B cell (primary cell): Measurements from ENCODE around the gene ALOXE3. TPM values are rescaled to one million over a fixed set of nuclear protein-coding genes. Genes with fewer than 3 reads are reported as not detected.

Experiments used
- ATAC-seq: fragments of 200-7000 bp; cut with Tn5 transposase; one replicate; pipeline ENCODE4 v1.10.0; 2021; ENCODE audit warnings: low read depth, mild to moderate bottlenecking, moderate number of reproducible peaks, moderate library complexity
- CTCF ChIA-PET: fragments of 350-600 bp; sonication (Branson Sonifier 250); formaldehyde crosslinking; loops from one replicate; lab custom pipeline; 2021; ENCODE audit warnings: antibody characterized with exemption, inconsistent platforms; lab: Charles Lee
- POLR2A ChIA-PET: fragments of 350-600 bp; sonication (Branson Sonifier 250); formaldehyde crosslinking; loops from one replicate; lab custom pipeline; 2021; ENCODE audit warnings: antibody characterized with exemption; lab: Charles Lee
- DNase-seq: peaks from one replicate; pipeline ENCODE4 v3.0.0; 2013
- H2AFZ ChIP-seq: 2 replicates; pipeline ENCODE4 v1.6.1; 2012; ENCODE audit warnings: mild to moderate bottlenecking, low read depth, low read length; ENCODE audit not compliant: insufficient read depth, poor library complexity, severe bottlenecking
- H3K27ac ChIP-seq, 2 donors: 1 replicate in 1 of 2; 2 replicates in 1 of 2; pipeline ENCODE4 v1.5.1; 2012 to 2013; ENCODE audit warnings: low read length in 2 of 2, mild to moderate bottlenecking in 2 of 2, moderate library complexity in 1 of 2
- H3K27me3 ChIP-seq, 4 experiments: fragments of 200-600 bp in 1 of 4; sonication (generic) in 1 of 4; replicated peaks in 1 of 4; 1 replicate in 2 of 4; 2 replicates in 2 of 4; pipeline versions ENCODE4 v1.6.1 to v1.7.0; 2013 to 2016; ENCODE audit warnings: low read length in 3 of 4, mild to moderate bottlenecking in 2 of 4, mixed read lengths in 1 of 4, moderate library complexity in 1 of 4; ENCODE audit not compliant: insufficient read depth in 4 of 4, control insufficient read depth in 3 of 4; ENCODE audit errors: control extremely low read depth in 1 of 4
- H3K36me3 ChIP-seq, 2 experiments: replicated peaks in 1 of 2; 1 replicate in 1 of 2; 2 replicates in 1 of 2; pipeline versions ENCODE4 v1.6.1 to v1.7.1; 2013; ENCODE audit warnings: low read length in 1 of 2; ENCODE audit not compliant: insufficient read depth in 2 of 2, control insufficient read depth in 1 of 2; ENCODE audit errors: control extremely low read depth in 1 of 2, extremely low read depth in 1 of 2
- H3K4me1 ChIP-seq, 2 donors: fragments of 200-600 bp in 1 of 2; sonication (generic) in 1 of 2; 1 replicate in 1 of 2; 2 replicates in 1 of 2; pipeline versions ENCODE4 v1.5.1 to v1.6.1; 2013 to 2017; ENCODE audit warnings: low read length in 2 of 2; ENCODE audit not compliant: control insufficient read depth in 2 of 2, insufficient read depth in 2 of 2
- H3K4me2 ChIP-seq: replicated peaks from 2 replicates; pipeline ENCODE3; 2012; ENCODE audit warnings: mild to moderate bottlenecking, low read depth, low read length; ENCODE audit not compliant: poor library complexity, severe bottlenecking
- H3K4me3 ChIP-seq, 5 experiments: fragments of 200-600 bp in 1 of 5; sonication (generic) in 1 of 5; 1 replicate in 3 of 5; 2 replicates in 2 of 5; pipeline versions ENCODE4 v1.5.1 to v1.7.0; 2011 to 2016; ENCODE audit warnings: low read length in 4 of 5, mild to moderate bottlenecking in 4 of 5, low read depth in 2 of 5, control low read depth in 1 of 5, moderate library complexity in 1 of 5; ENCODE audit not compliant: insufficient read depth in 1 of 5; ENCODE audit errors: control extremely low read depth in 1 of 5, extremely low read depth in 1 of 5
- H3K79me2 ChIP-seq: fragments of 200-600 bp; sonication (generic); one replicate; pipeline ENCODE4 v1.6.0; 2016; ENCODE audit warnings: low read length; ENCODE audit not compliant: control insufficient read depth, insufficient read depth
- H3K9ac ChIP-seq: fragments of 200-600 bp; sonication (generic); 2 replicates; pipeline ENCODE4 v1.6.1; 2017; ENCODE audit warnings: mild to moderate bottlenecking, low read length, moderate library complexity
- H3K9me3 ChIP-seq, 3 donors: one replicate each; pipeline versions ENCODE4 v1.6.1 to v1.7.1; 2013; ENCODE audit warnings: low read length in 2 of 3; ENCODE audit not compliant: control insufficient read depth in 2 of 3, insufficient read depth in 1 of 3; ENCODE audit errors: control extremely low read depth in 1 of 3
- H4K20me1 ChIP-seq: 2 replicates; pipeline ENCODE4 v1.6.0; 2012; ENCODE audit warnings: mild to moderate bottlenecking, low read length; ENCODE audit not compliant: insufficient read depth, control insufficient read depth, poor library complexity, severe bottlenecking
- H3K27ac Mint-ChIP-seq: one replicate; pipeline ENCODE4 v1.8.0; 2021; ENCODE audit warnings: mixed read lengths
- H3K27me3 Mint-ChIP-seq: one replicate; pipeline ENCODE4 v1.8.0; 2021; ENCODE audit warnings: mixed read lengths
- H3K4me1 Mint-ChIP-seq: one replicate; pipeline ENCODE4 v1.8.0; 2021; ENCODE audit warnings: mixed read lengths
- H3K4me3 Mint-ChIP-seq: one replicate; pipeline ENCODE4 v1.8.0; 2021; ENCODE audit warnings: mixed read lengths
- H3K9me3 Mint-ChIP-seq: one replicate; pipeline ENCODE4 v1.8.0; 2022; ENCODE audit warnings: mixed read lengths; ENCODE audit not compliant: insufficient read depth
- CTCF ChIP-seq: fragments of 200-600 bp; IDR thresholded peaks from one replicate; pipeline ENCODE4 v1.8.0; 2022; ENCODE audit warnings: antibody characterized with exemption, mild to moderate bottlenecking
- EZH2 ChIP-seq: IDR thresholded peaks from 2 replicates; pipeline ENCODE4 v1.6.1; 2012; ENCODE audit warnings: borderline replicate concordance, low read depth, mild to moderate bottlenecking, moderate library complexity, low read length; ENCODE audit not compliant: insufficient read depth, poor library complexity, severe bottlenecking
- WGBS: methylation state at CpG from one replicate; pipeline ENCODE4 v1.1.5; 2013; ENCODE audit warnings: missing lambda C conversion rate; ENCODE audit not compliant: insufficient coverage; 5-methylcytosine and 5-hydroxymethylcytosine counted together
- intact Hi-C: fragments of 100-400 bp; cut with micrococcal nuclease; formaldehyde crosslinking; loops from one replicate; pipeline ENCODE4 v1.10.0; 2022
- polyA plus RNA-seq: library from polyadenylated mRNA; depleted of rRNA; stranded (reverse); fragments of >200 nt; gene quantifications from 2 replicates; pipeline ENCODE4 v1.2.3, GENCODE V29; 2012
- total RNA-seq, 2 donors: library from RNA; stranded (reverse); fragments of 120-200 nt in 1 of 2; gene quantifications; 1 replicate in 1 of 2; 2 replicates in 1 of 2; pipeline versions ENCODE4 v1.2.3 to v1.2.4, GENCODE V29; 2013 to 2022

ALOXE3 gene
- total and polyA plus RNA-seq, 2 donors (not counting 1 experiment from before 2014, with no cell fraction given), result 0.04 TPM; not detected in 1

GRCh38 chr17:8149419-8150193 lies 31.3 kb upstream of the ALOXE3 start:
- peaks cover 42% of the 10 kb centered on the region for H3K4me1 Mint-ChIP-seq
- H3K9me3 ChIP-seq, result peaks cover 0 to 6% (median 0%) of the 10 kb centered on the region in 3 donors
- no peaks in the 10 kb centered on the region for H3K27me3 ChIP-seq
- no peak overlapping the region for H3K27ac ChIP-seq
- H3K79me2 ChIP-seq, result peaks cover 53% of the 10 kb centered on the region
- peak overlapping the region; percentile 98 for H3K4me2 ChIP-seq
- ATAC-seq (no peak), DNase-seq (peak; percentile 44)
- ChIA-PET CTCF (interaction anchor here (1.4 to 2.7 kb wide), 6 partner anchors 9 to 89 kb away, joined by 3 to 19 read pairs (median 8); partner anchors contain the start of gene ALOXE3), POLR2A (interaction anchor here (0.5 to 5.6 kb wide), 4 partner anchors 10 to 63 kb away, joined by 5 to 36 read pairs (median 8); partner anchors contain the start of gene VAMP2)
- peaks cover 0 to 52% of the 10 kb centered on the region in 2 experiments for H3K36me3 ChIP-seq
- no peak overlapping the region for H3K4me3 ChIP-seq
- H2AFZ ChIP-seq, result no peak overlapping the region
- H3K9me3 Mint-ChIP-seq, result no peaks in the 10 kb centered on the region
- peaks cover 50% of the 10 kb centered on the region for H4K20me1 ChIP-seq
- H3K4me3 Mint-ChIP-seq, result no peak overlapping the region
- intact Hi-C loops, result no loop called here
- H3K4me1 ChIP-seq, result peaks cover 38 to 49% of the 10 kb centered on the region in 2 donors
- 98% methylated on average over 28 of the region's 29 CpGs for WGBS
- no peak overlapping the region for H3K9ac ChIP-seq
- H3K27ac Mint-ChIP-seq, result peak overlapping the region; percentile 20
- TF ChIP-seq CTCF (no peak), EZH2 (no peak)
- H3K27me3 Mint-ChIP-seq, result no peaks in the 10 kb centered on the region

- Histone ChIP-seq H3K9ac (no peak overlapping the region), H3K9me3 (peaks cover 0 to 6% (median 0%) of the 10 kb centered on the region in 3 donors), H3K36me3 (peaks cover 0 to 63% of the 10 kb centered on the region in 2 experiments), H3K27ac (no peak overlapping the region), H3K4me2 (no peak overlapping the region), H4K20me1 (peaks cover 42% of the 10 kb centered on the region), H3K27me3 (no peaks in the 10 kb centered on the region), H3K4me3 (no peak overlapping the region), H3K4me1 (peaks cover 27 to 39% of the 10 kb centered on the region in 2 donors), H2AFZ (no peak overlapping the region), H3K79me2 (peaks cover 46% of the 10 kb centered on the region)
- ChIA-PET CTCF (interaction anchor here (0.7 to 2.7 kb wide), 4 partner anchors 9 to 55 kb away, joined by 3 to 10 read pairs (median 5); no protein-coding TSS in a partner anchor), POLR2A (interaction anchor here (0.5 to 5.6 kb wide), 4 partner anchors 9 to 472 kb away, joined by 3 to 36 read pairs (median 4); no protein-coding TSS in a partner anchor)
- ATAC-seq (no peak), DNase-seq (no peak)
- Mint-ChIP-seq H3K4me3 (no peak overlapping the region), H3K27ac (no peak overlapping the region), H3K9me3 (no peaks in the 10 kb centered on the region), H3K4me1 (peaks cover 36% of the 10 kb centered on the region), H3K27me3 (no peaks in the 10 kb centered on the region)
- TF ChIP-seq EZH2 (no peak), CTCF (no peak)
- WGBS, result 98% methylated on average over 5 of the region's 13 CpGs
- intact Hi-C loops, result no loop called here
Observed at GRCh38 chr17:8148560-8148959, 30.2 kb upstream of the ALOXE3 start.
